Parietal lobe (tissue), 1 donor: ENCODE measurements around the gene SLC10A4. TPM values are rescaled to one million over a fixed set of nuclear protein-coding genes. Genes with fewer than 3 reads are reported as not detected.

Experiments
- total RNA-seq: library from RNA; depleted of rRNA; stranded (reverse); fragments of >200 nt; gene quantifications from one replicate; pipeline ENCODE4 v1.2.3, GENCODE V29; 2014

SLC10A4 gene, protein sequence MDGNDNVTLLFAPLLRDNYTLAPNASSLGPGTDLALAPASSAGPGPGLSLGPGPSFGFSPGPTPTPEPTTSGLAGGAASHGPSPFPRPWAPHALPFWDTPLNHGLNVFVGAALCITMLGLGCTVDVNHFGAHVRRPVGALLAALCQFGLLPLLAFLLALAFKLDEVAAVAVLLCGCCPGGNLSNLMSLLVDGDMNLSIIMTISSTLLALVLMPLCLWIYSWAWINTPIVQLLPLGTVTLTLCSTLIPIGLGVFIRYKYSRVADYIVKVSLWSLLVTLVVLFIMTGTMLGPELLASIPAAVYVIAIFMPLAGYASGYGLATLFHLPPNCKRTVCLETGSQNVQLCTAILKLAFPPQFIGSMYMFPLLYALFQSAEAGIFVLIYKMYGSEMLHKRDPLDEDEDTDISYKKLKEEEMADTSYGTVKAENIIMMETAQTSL
- 5.6 TPM for total RNA-seq

DNA sequence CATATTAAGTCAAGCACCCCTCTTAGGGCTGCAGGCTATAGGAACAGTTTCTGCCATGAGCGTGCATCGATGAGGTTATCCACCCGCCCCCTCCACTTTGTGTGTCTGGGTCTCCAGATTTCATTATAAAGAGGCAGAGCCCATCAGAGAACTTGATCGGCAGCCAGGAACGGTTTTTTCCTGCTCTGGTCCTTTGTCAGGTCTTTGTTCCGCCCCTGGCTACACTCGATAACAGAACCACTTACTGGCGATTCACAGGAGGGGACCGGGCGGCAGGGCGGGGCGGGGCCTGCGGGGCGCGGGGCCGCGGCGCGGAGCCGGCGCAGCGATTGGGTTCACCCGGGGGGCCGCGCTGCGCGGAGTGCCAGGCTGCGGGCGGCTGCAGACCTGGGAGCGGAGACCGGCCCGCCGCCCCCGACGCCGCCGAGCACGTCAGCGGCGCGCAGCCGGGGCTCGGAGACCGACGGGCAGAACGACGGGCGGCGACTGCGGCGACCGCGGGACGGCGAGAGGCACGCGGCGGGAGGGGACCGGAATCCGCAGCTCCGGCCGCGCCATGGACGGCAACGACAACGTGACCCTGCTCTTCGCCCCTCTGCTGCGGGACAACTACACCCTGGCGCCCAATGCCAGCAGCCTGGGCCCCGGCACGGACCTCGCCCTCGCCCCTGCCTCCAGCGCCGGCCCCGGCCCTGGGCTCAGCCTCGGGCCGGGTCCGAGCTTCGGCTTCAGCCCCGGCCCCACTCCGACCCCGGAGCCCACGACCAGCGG, at the start of gene SLC10A4:
Gene SLC10A4 (plus strand): TSS at position 338 of the 771 bp plus-strand sequence. CDS start 219 bp downstream, at position 557.

DNA sequence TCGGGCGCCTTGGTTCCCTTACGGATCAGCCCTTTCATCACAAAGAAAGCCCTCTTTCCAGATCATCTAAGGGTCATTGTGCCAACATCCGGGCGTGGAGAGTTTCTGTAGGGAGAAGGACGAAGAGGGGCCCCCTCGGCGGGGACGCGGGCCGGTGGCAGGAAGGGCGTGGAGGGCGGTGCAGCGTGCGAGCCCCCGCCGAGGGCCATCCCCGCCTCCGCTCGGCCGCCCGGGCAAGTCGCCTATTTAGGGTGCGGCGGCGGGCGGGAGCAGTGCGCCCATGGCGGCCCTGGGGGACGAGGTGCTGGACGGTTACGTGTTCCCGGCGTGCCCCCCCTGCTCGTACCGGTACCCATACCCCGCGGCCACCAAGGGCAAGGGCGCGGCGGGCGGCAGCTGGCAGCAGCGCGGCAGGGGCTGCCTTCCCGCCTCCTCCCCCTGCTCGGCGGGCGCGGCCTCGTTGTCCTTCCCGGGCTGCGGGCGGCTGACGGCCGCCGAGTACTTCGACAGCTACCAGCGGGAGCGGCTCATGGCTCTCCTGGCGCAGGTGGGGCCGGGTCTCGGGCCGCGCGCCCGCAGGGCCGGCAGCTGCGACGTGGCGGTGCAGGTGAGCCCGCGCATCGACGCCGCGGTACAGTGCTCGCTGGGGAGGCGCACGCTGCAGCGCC, 7.0 kb downstream of the SLC10A4 start, which contains the start of gene ZAR1:
Gene ZAR1 (plus strand): TSS at position 241 of the 668 bp plus-strand sequence. CDS start 40 bp downstream, at position 281.

Other genes with a start within 250 kb of the SLC10A4 start
- gene TEC, start 213.5 kb upstream of the SLC10A4 start, total RNA-seq = 4.7 TPM
- gene SLAIN2, start 141.8 kb upstream of the SLC10A4 start, total RNA-seq = 163 TPM
- gene ZAR1, start 6.9 kb downstream of the SLC10A4 start, total RNA-seq = 0.94 TPM